Astrocyte (in vitro differentiated cells and primary cell): ENCODE data around the gene GADL1. TPM values are rescaled to one million over a fixed set of nuclear protein-coding genes. Genes with fewer than 3 reads are reported as not detected.

Experiments
- DNase-seq: peaks from one replicate; pipeline ENCODE4 v3.0.0-alpha.2; 2010; ENCODE audit warnings: low read depth
- FAIRE-seq: peaks from 2 replicates; lab custom pipeline; 2011; peaks lifted over from hg19 to GRCh38; lab: Jason Lieb, UNC
- H2AFZ ChIP-seq: 2 replicates; pipeline ENCODE4 v1.6.0; 2012; ENCODE audit warnings: low read depth, low read length, inconsistent platforms
- H3K27ac ChIP-seq: 2 replicates; pipeline ENCODE4 v1.5.1; 2011; ENCODE audit warnings: low read depth, low read length, inconsistent platforms
- H3K27me3 ChIP-seq: 2 replicates; pipeline ENCODE4 v1.6.0; 2011; ENCODE audit warnings: low read length, inconsistent platforms; ENCODE audit not compliant: insufficient read depth
- H3K36me3 ChIP-seq: 2 replicates; pipeline ENCODE4 v1.5.1; 2011; ENCODE audit warnings: low read length, inconsistent platforms; ENCODE audit not compliant: insufficient read depth
- H3K4me1 ChIP-seq: 2 replicates; pipeline ENCODE4 v1.5.1; 2011; ENCODE audit warnings: low read length, inconsistent platforms; ENCODE audit not compliant: insufficient read depth
- H3K4me2 ChIP-seq: 2 replicates; pipeline ENCODE4 v1.6.0; 2012; ENCODE audit warnings: low read length, inconsistent platforms
- H3K4me3 ChIP-seq: 2 replicates; pipeline ENCODE4 v1.5.1; 2011; ENCODE audit warnings: low read depth, mild to moderate bottlenecking, low read length, inconsistent platforms; ENCODE audit not compliant: insufficient read depth
- H3K79me2 ChIP-seq: 2 replicates; pipeline ENCODE4 v1.6.0; 2012; ENCODE audit warnings: mild to moderate bottlenecking, low read length, inconsistent platforms; ENCODE audit not compliant: insufficient read depth
- H3K9ac ChIP-seq: 2 replicates; pipeline ENCODE4 v1.6.0; 2012; ENCODE audit warnings: mild to moderate bottlenecking, low read length, inconsistent platforms
- H3K9me3 ChIP-seq: 2 replicates; pipeline ENCODE4 v1.5.1; 2012; ENCODE audit warnings: low read depth, mild to moderate bottlenecking, low read length, inconsistent platforms; ENCODE audit not compliant: insufficient read depth
- H4K20me1 ChIP-seq: 2 replicates; pipeline ENCODE4 v1.6.0; 2012; ENCODE audit warnings: low read length, inconsistent platforms; ENCODE audit not compliant: insufficient read depth
- H3K27ac Mint-ChIP-seq: one replicate; pipeline ENCODE4 v1.8.0; 2021; ENCODE audit warnings: mild to moderate bottlenecking, mixed read lengths; ENCODE audit not compliant: unreplicated experiment
- H3K27me3 Mint-ChIP-seq: one replicate; pipeline ENCODE4 v1.8.0; 2021; ENCODE audit warnings: low read depth, mixed read lengths; ENCODE audit not compliant: unreplicated experiment
- H3K36me3 Mint-ChIP-seq: one replicate; pipeline ENCODE4 v1.8.0; 2021; ENCODE audit warnings: low read depth, mixed read lengths; ENCODE audit not compliant: unreplicated experiment
- H3K4me1 Mint-ChIP-seq: one replicate; pipeline ENCODE4 v1.8.0; 2021; ENCODE audit warnings: low read depth, mixed read lengths; ENCODE audit not compliant: unreplicated experiment
- H3K4me3 Mint-ChIP-seq: one replicate; pipeline ENCODE4 v1.8.0; 2021; ENCODE audit warnings: mild to moderate bottlenecking, moderate library complexity, mixed read lengths; ENCODE audit not compliant: unreplicated experiment
- H3K9me3 Mint-ChIP-seq: one replicate; pipeline ENCODE4 v1.8.0; 2021; ENCODE audit warnings: mild to moderate bottlenecking, mixed read lengths; ENCODE audit not compliant: unreplicated experiment
- CTCF ChIP-seq: IDR thresholded peaks from 2 replicates; pipeline ENCODE4 v1.5.1; 2011; ENCODE audit warnings: low read depth, mild to moderate bottlenecking, inconsistent platforms, low read length, moderate library complexity; ENCODE audit not compliant: insufficient read depth
- EZH2 ChIP-seq: IDR thresholded peaks from 2 replicates; pipeline ENCODE4 v1.6.1; 2012; ENCODE audit warnings: mild to moderate bottlenecking, low read length, inconsistent platforms; ENCODE audit not compliant: insufficient read depth
- total RNA-seq: library from RNA; stranded (reverse); gene quantifications from 2 replicates; pipeline ENCODE4 v1.2.1, GENCODE V29; 2021

Gene GADL1
- total RNA-seq, 1 donor from 2014 or later, result 0.09 TPM

GRCh38 chr3:30924763-30925162, 30.3 kb upstream of the GADL1 start:
- Histone ChIP-seq H3K4me2 (no peak overlapping the region), H3K27ac (no peak overlapping the region), H3K36me3 (no peaks in the 10 kb centered on the region), H3K27me3 (no peaks in the 10 kb centered on the region), H3K9ac (no peak overlapping the region), H4K20me1 (no peaks in the 10 kb centered on the region), H3K4me3 (no peak overlapping the region), H2AFZ (no peak overlapping the region), H3K9me3 (peaks cover 5% of the 10 kb centered on the region), H3K4me1 (no peaks in the 10 kb centered on the region), H3K79me2 (no peaks in the 10 kb centered on the region)
- no peak for FAIRE-seq
- Mint-ChIP-seq H3K9me3 (peaks cover 16% of the 10 kb centered on the region), H3K4me1 (no peaks in the 10 kb centered on the region), H3K27me3 (no peaks in the 10 kb centered on the region), H3K4me3 (no peak overlapping the region), H3K36me3 (peaks cover 3% of the 10 kb centered on the region), H3K27ac (no peak overlapping the region)
- no peak for TF ChIP-seq EZH2
- TF ChIP-seq CTCF, result no peak
- peak; percentile 17 for DNase-seq

- H3K36me3 Mint-ChIP-seq, result peaks cover 3% of the 10 kb centered on the region
- H3K9ac ChIP-seq, result no peak overlapping the region
- no peak overlapping the region for H3K27ac ChIP-seq
- peaks cover 8% of the 10 kb centered on the region for H3K9me3 ChIP-seq
- no peak overlapping the region for H3K27ac Mint-ChIP-seq
- H4K20me1 ChIP-seq, result no peaks in the 10 kb centered on the region
- no peak overlapping the region for H3K4me3 ChIP-seq
- DNase-seq, result no peak
- H3K4me1 Mint-ChIP-seq, result no peaks in the 10 kb centered on the region
- FAIRE-seq, result no peak
- H3K79me2 ChIP-seq, result no peaks in the 10 kb centered on the region
- H3K27me3 Mint-ChIP-seq, result no peaks in the 10 kb centered on the region
- H3K36me3 ChIP-seq, result no peaks in the 10 kb centered on the region
- H3K4me3 Mint-ChIP-seq, result no peak overlapping the region
- TF ChIP-seq CTCF (no peak), EZH2 (no peak)
- H3K9me3 Mint-ChIP-seq, result peaks cover 22% of the 10 kb centered on the region
- no peak overlapping the region for H2AFZ ChIP-seq
- H3K27me3 ChIP-seq, result no peaks in the 10 kb centered on the region
- H3K4me2 ChIP-seq, result no peak overlapping the region
- no peaks in the 10 kb centered on the region for H3K4me1 ChIP-seq
Measured at GRCh38 chr3:30919564-30919963, 25.1 kb upstream of the GADL1 start.

GRCh38 chr3:30918761-30919160, 24.3 kb upstream of the GADL1 start:
- no peaks in the 10 kb centered on the region for H3K79me2 ChIP-seq
- H3K4me3 ChIP-seq, result no peak overlapping the region
- Mint-ChIP-seq H3K27me3 (no peaks in the 10 kb centered on the region), H3K4me3 (no peak overlapping the region), H3K9me3 (peaks cover 22% of the 10 kb centered on the region), H3K4me1 (no peaks in the 10 kb centered on the region), H3K36me3 (peaks cover 3% of the 10 kb centered on the region), H3K27ac (no peak overlapping the region)
- DNase-seq (no peak), FAIRE-seq (no peak)
- no peak overlapping the region for H3K9ac ChIP-seq
- H4K20me1 ChIP-seq, result no peaks in the 10 kb centered on the region
- H3K36me3 ChIP-seq, result no peaks in the 10 kb centered on the region
- TF ChIP-seq CTCF, result no peak
- TF ChIP-seq EZH2, result no peak
- H3K4me1 ChIP-seq, result no peaks in the 10 kb centered on the region
- H3K4me2 ChIP-seq, result no peak overlapping the region
- no peaks in the 10 kb centered on the region for H3K27me3 ChIP-seq
- H3K9me3 ChIP-seq, result peaks cover 8% of the 10 kb centered on the region
- H3K27ac ChIP-seq, result no peak overlapping the region
- no peak overlapping the region for H2AFZ ChIP-seq
